ENCODE data around the gene CTAGE4.
"Not testable (repeated sequence)": the region's sequence is repeated elsewhere in the genome, so short reads cannot be mapped to it uniquely, and the experiment has no call there.

Gene CTAGE4

GRCh38 chr7:144218581-144218980 is 35.3 kb downstream of the CTAGE4 start:
- not testable (repeated sequence) for DNase-seq (ENCODE audit: low spot score)

GRCh38 chr7:144219149-144219548 is 35.9 kb downstream of the CTAGE4 start:
- not testable (repeated sequence) for DNase-seq (ENCODE audit: low spot score)

GRCh38 chr7:144220531-144220930 is 37.3 kb downstream of the CTAGE4 start:
- not testable (repeated sequence) for DNase-seq (ENCODE audit: low spot score)

GRCh38 chr7:144223675-144224074 is 40.4 kb downstream of the CTAGE4 start:
- not testable (repeated sequence) for DNase-seq (ENCODE audit: low spot score)

- DNase-seq (ENCODE audit: low spot score) = not testable (repeated sequence)
Measured at GRCh38 chr7:144226866-144227265, 43.6 kb downstream of the CTAGE4 start.

GRCh38 chr7:144228810-144229209 is 45.5 kb downstream of the CTAGE4 start:
- DNase-seq (ENCODE audit: low spot score) = not testable (repeated sequence)

GRCh38 chr7:144231027-144231426 is 47.8 kb downstream of the CTAGE4 start:
- DNase-seq (ENCODE audit: low spot score) = not testable (repeated sequence)

GRCh38 chr7:144233039-144233438 is 49.8 kb downstream of the CTAGE4 start:
- not testable (repeated sequence) for DNase-seq (ENCODE audit: low spot score)
